NCI-H187 (cell line): ENCODE measurements around the gene POGK.

ENCODE experiments used
- DNase-seq, 2 experiments: peaks; one replicate each; lab custom pipeline; 2025; lab: John Stamatoyannopoulos, UW

The POGK gene

GRCh38 chr1:166903232-166903631 lies 64.0 kb downstream of the POGK start:
- no peak for DNase-seq

DNA sequence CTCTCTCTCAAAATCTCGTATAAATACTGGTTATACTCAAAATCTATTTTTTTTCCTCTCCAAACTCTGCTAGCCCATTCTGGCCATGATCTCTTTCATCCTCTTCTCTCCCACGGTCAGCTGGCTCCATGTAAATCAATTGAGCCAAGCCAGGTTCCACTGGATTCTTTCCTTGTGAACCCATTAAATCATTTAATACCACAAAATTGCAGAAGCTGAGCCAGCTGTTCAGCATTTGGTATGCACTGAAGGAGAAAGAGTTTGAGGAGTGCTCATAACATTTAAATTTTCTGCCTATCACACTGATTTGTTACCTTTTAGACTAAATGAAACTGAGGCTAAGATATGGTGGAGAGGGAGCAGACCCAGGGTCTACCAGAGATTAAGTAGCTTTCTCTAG lies 65.9 kb downstream of the POGK start:
- no peak for DNase-seq

GRCh38 chr1:166905900-166906299 lies 66.6 kb downstream of the POGK start:
- no peak for DNase-seq
